HG02885 (cell line): Measurements from ENCODE around the gene TMEM239.

Experiments used
- ATAC-seq: cut with Tn5 transposase; IDR thresholded peaks from one replicate; pipeline ENCODE4 v1.9.1; 2021; ENCODE audit warnings: mild to moderate bottlenecking; ENCODE audit not compliant: unreplicated experiment, poor library complexity

TMEM239 gene

GRCh38 chr20:2840967-2841531, 24.9 kb downstream of the TMEM239 start:
- ATAC-seq, result peak; percentile 27

GRCh38 chr20:2845607-2846006, 29.4 kb downstream of the TMEM239 start:
- no peak for ATAC-seq

- ATAC-seq, result no peak
Observed at GRCh38 chr20:2846698-2847097, 30.5 kb downstream of the TMEM239 start.

- no peak for ATAC-seq
Observed at GRCh38 chr20:2847802-2848201, 31.6 kb downstream of the TMEM239 start.

- ATAC-seq, result no peak
Observed at GRCh38 chr20:2849529-2849928, 33.4 kb downstream of the TMEM239 start.

- ATAC-seq, result no peak
Observed at GRCh38 chr20:2851086-2851485, 34.9 kb downstream of the TMEM239 start.

GRCh38 chr20:2858591-2858990, 42.4 kb downstream of the TMEM239 start:
- no peak for ATAC-seq

GRCh38 chr20:2859330-2860121, 43.4 kb downstream of the TMEM239 start:
- ATAC-seq, result no peak

- no peak for ATAC-seq
Observed at GRCh38 chr20:2864626-2865025, 48.5 kb downstream of the TMEM239 start.

GRCh38 chr20:2865101-2865500, 48.9 kb downstream of the TMEM239 start:
- ATAC-seq, result no peak

GRCh38 chr20:2865630-2866029, 49.5 kb downstream of the TMEM239 start:
- no peak for ATAC-seq

- no peak for ATAC-seq
Observed at GRCh38 chr20:2866236-2866635, 50.1 kb downstream of the TMEM239 start.

GRCh38 chr20:2867081-2867864, 51.1 kb downstream of the TMEM239 start:
- no peak for ATAC-seq
